Muscle of leg (tissue), 11 donors: ENCODE data around the gene PTCH1. TPM values are rescaled to one million over a fixed set of nuclear protein-coding genes. Genes with fewer than 3 reads are reported as not detected.

Source experiments
- DNase-seq: peaks from one replicate; pipeline ENCODE4 v3.0.0; 2013
- H3K27ac ChIP-seq: one replicate; pipeline ENCODE4 v1.5.1; 2013; ENCODE audit warnings: mild to moderate bottlenecking, low read length, control low read depth
- H3K27me3 ChIP-seq: one replicate; pipeline ENCODE4 v1.6.1; 2013; ENCODE audit warnings: low read length; ENCODE audit not compliant: control insufficient read depth, insufficient read depth
- H3K36me3 ChIP-seq: one replicate; pipeline ENCODE4 v1.6.1; 2013; ENCODE audit warnings: low read length; ENCODE audit not compliant: control insufficient read depth, insufficient read depth
- H3K4me1 ChIP-seq: one replicate; pipeline ENCODE4 v1.6.1; 2013; ENCODE audit warnings: low read length; ENCODE audit not compliant: control insufficient read depth, insufficient read depth
- H3K4me3 ChIP-seq: one replicate; pipeline ENCODE4 v1.5.1; 2013; ENCODE audit warnings: low read length, control low read depth
- H3K9me3 ChIP-seq: replicated peaks from 2 replicates; pipeline ENCODE4 v1.6.1; 2013; ENCODE audit warnings: low read depth, low read length; ENCODE audit not compliant: control insufficient read depth
- WGBS: methylation state at CpG from one replicate; pipeline ENCODE4 v1.1.5; 2013; ENCODE audit warnings: missing lambda C conversion rate; ENCODE audit not compliant: insufficient coverage; 5-methylcytosine and 5-hydroxymethylcytosine counted together
- polyA plus RNA-seq, 8 donors: library from polyadenylated mRNA; unstranded; fragments of 120-200 nt; gene quantifications; one replicate each; pipeline versions ENCODE4 v1.2.1 to v1.2.3, GENCODE V29; 2013; ENCODE audit warnings: inconsistent platforms in 1 of 8, low replicate concordance in 1 of 8; ENCODE audit not compliant: insufficient read length in 8 of 8, insufficient read depth in 1 of 8
- total RNA-seq: library from RNA; stranded (reverse); fragments of 120-200 nt; gene quantifications from one replicate; pipeline ENCODE4 v1.2.4, GENCODE V29; 2013

Gene PTCH1
- total and polyA plus RNA-seq, 9 donors, result 4.2 to 13.1 (median 6.7) TPM

GRCh38 chr9:95533996-95534680, 17.4 kb upstream of the PTCH1 start:
- Histone ChIP-seq H3K4me3 (no peak overlapping the region), H3K27ac (no peak overlapping the region), H3K4me1 (no peaks in the 10 kb centered on the region), H3K36me3 (no peaks in the 10 kb centered on the region), H3K9me3 (no peaks in the 10 kb centered on the region), H3K27me3 (peaks cover 3% of the 10 kb centered on the region)
- 65% methylated on average over 3 of the region's 8 CpGs for WGBS
- DNase-seq, result no peak

- Histone ChIP-seq H3K4me3 (no peak overlapping the region), H3K4me1 (no peaks in the 10 kb centered on the region), H3K27me3 (peaks cover 3% of the 10 kb centered on the region), H3K27ac (no peak overlapping the region), H3K36me3 (no peaks in the 10 kb centered on the region), H3K9me3 (no peaks in the 10 kb centered on the region)
- WGBS, result no CpG with 5 or more reads among the region's 1 CpG
- no peak for DNase-seq
Observed at GRCh38 chr9:95529910-95530309, 13.1 kb upstream of the PTCH1 start.

DNA sequence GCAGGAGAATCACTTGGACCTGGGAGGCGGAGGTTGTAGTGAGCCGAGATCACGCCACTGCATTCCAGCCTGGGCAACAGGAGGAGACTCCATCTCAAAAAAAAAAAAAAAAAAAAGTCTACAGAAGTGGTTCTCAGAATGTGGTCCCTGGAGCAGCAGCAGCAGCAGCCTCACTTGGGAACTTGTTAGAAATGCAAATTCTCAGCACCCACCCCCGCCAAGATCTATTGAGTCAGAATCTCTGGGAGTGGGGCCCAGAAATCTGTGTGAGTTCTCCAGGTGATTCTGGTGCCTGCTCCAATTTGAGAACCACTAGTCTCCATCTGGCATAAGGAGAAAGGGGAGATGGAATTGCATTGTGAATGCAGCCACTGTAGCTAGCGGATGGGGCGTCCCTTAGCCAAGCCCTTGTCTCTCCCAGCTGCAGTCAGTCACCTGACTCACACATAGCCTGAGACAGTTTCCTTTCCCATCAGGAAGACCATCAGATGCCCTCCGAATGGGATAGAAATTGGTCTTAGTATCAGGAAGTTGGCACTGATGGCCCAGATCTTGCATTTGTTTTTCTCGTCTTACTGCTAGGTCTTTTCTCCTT, 12.2 kb upstream of the PTCH1 start:
- Histone ChIP-seq H3K27ac (no peak overlapping the region), H3K36me3 (no peaks in the 10 kb centered on the region), H3K4me3 (no peak overlapping the region), H3K27me3 (peaks cover 3% of the 10 kb centered on the region), H3K9me3 (no peaks in the 10 kb centered on the region), H3K4me1 (no peaks in the 10 kb centered on the region)
- no peak for DNase-seq
- 76% methylated on average over 2 of the region's 8 CpGs for WGBS

DNA sequence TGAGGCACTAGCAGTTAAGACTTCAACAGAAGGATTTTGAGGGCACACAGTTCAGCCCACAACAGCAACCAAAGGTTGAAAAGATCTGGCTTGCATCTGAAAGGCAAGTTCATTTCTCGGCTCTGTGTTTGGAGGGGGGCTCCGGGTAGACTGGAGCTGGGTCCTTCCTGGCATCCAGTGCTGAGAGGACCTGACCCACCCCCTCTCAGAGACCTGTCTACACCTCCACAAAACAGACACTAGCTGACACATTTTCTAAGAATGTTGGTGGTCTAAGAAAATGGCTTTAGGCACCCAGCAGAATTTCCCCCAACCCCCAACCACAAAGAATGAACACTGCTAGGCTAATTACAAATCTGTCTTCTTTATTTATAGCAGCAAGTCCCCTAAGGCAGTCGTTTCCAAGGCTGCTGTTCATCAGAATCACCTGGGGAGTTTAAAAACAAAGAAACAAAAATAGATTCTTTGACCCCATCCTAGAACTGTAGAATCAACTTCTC, 6.2 kb upstream of the PTCH1 start:
- no peak for DNase-seq
- 40% methylated on average over 1 of the region's 3 CpGs for WGBS
- peaks cover 6% of the 10 kb centered on the region for H3K27me3 ChIP-seq
- H3K4me1 ChIP-seq, result no peaks in the 10 kb centered on the region
- H3K36me3 ChIP-seq, result no peaks in the 10 kb centered on the region
- no peak overlapping the region for H3K27ac ChIP-seq
- no peaks in the 10 kb centered on the region for H3K9me3 ChIP-seq
- H3K4me3 ChIP-seq, result no peak overlapping the region

- Histone ChIP-seq H3K27ac (no peak overlapping the region), H3K36me3 (no peaks in the 10 kb centered on the region), H3K4me3 (no peak overlapping the region), H3K9me3 (no peaks in the 10 kb centered on the region), H3K27me3 (peaks cover 15% of the 10 kb centered on the region), H3K4me1 (peaks cover 7% of the 10 kb centered on the region)
- 40% methylated on average over 1 of the region's 3 CpGs for WGBS
- DNase-seq, result no peak
Observed at GRCh38 chr9:95521699-95522098, 4.9 kb upstream of the PTCH1 start.

DNA sequence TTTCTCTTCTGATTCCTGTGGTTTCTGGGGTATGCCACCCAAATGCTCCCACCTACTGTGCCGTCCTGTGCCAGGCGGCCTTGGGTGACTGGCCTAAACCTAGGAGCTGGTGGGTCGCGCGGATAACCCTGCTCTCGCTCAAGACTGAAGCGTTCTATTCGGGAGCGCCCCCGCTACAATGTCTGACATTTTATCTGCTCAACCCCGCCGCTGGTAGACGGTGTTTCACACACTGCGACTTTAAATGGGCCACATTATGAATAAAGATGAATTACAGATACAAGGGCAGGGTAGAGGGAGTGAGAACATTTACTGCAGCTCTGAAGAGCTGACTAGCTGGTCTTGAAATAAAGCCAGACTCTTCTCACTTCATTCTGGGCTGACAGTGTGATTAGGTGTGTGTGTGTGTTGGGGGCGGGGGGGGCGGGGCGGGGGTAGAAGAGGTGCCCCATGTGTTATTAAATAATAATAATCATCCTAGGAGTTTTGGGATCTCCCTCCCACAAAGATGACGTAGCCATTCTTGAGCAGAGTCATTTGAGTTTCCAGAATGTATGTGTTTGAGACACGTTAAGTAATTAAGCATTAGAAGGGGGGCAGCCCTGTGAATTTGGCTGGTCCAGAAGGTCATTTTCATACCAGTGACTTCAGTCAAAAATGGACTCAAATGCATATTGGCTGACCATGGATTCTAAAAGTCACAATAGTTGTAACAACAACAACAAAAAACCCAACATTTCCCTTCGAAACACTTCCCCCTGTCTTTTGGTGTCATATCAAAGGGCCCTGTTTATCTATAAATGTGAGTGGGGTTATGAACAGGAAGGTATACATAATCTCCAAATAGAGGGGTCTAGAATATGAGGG, 1.0 kb upstream of the PTCH1 start:
- Histone ChIP-seq H3K4me3 (peak overlapping the region; percentile 56), H3K36me3 (no peaks in the 10 kb centered on the region), H3K27ac (no peak overlapping the region), H3K4me1 (peaks cover 15% of the 10 kb centered on the region), H3K9me3 (no peaks in the 10 kb centered on the region), H3K27me3 (peaks cover 32% of the 10 kb centered on the region)
- whole genome bisulfite sequencing, result 21% methylated on average over 13 of the region's 20 CpGs
- no peak for DNase-seq

- WGBS, result under 1% methylated on average over 69 of the region's 69 CpGs
- DNase-seq, result no peak
- Histone ChIP-seq H3K4me1 (peaks cover 28% of the 10 kb centered on the region), H3K27ac (peak overlapping the region; percentile 20), H3K9me3 (no peaks in the 10 kb centered on the region), H3K36me3 (no peaks in the 10 kb centered on the region), H3K27me3 (peaks cover 41% of the 10 kb centered on the region), H3K4me3 (peak overlapping the region; percentile 56)
Observed at GRCh38 chr9:95516221-95516733, 494 bp downstream of the PTCH1 start.

DNA sequence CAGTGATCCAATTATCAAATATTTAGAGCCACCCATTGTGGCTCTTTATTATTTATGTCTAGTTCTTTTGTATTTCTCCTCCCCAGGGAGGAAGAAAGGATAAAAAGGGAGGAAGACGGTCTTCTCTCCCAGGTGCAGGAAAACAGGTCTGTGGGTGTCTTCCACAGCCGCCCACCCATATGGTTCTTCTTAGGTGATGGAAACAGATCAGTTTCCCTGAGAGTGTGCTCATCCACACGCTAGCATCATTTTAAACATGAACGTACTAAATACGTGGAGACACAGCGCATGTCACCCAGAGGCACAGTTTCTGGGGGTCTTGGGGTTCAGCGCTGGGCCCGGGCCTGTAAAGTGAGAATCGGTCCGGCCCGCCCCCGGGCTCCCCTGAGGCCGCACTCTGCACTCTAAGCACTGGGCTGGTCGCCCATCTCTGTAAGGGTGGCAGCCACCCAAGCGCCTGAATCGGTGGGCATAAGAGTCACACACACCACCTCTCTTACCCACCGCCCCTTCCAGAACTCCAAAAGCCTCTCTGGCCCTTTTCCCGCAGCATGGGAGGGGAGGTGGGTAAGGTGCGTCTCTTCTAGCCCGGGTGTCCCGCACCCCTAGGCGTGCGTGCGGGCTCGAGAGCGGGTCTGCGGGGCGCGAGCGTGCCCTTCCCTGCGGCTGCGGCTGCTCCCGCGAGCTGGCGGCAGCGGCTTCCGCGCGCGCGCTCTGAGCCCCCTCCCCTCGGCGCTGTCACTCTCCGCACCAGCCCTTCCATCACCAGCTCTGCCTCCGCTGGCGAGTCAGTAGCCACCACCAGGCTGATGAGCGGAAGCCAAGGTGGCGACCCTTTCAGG, 1.3 kb downstream of the PTCH1 start:
- Histone ChIP-seq H3K4me1 (peaks cover 28% of the 10 kb centered on the region), H3K27ac (no peak overlapping the region), H3K27me3 (peaks cover 42% of the 10 kb centered on the region), H3K9me3 (no peaks in the 10 kb centered on the region), H3K36me3 (no peaks in the 10 kb centered on the region), H3K4me3 (peak overlapping the region; percentile 45)
- no peak for DNase-seq
- WGBS, result 4% methylated on average over 36 of the region's 48 CpGs

DNA sequence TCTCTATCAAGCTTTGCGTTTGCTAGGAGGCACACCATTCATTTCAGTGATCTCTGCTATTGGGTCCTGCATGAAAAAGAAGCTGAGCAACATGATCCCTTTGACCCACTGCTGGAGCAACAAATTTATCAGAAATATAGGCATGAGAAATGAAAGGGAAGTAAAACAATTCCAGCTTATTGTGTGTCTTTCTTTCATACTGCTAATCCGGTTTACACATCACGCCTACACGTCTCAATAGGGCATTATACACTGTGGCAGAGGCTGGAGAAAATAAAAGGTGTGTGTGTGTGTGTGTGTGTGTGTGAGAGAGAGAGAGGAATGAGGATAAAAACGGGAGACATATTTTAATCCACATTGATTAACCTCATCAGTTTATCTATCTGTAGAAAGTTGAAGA, 2.4 kb downstream of the PTCH1 start:
- Histone ChIP-seq H3K4me3 (no peak overlapping the region), H3K9me3 (no peaks in the 10 kb centered on the region), H3K27ac (no peak overlapping the region), H3K4me1 (peaks cover 32% of the 10 kb centered on the region), H3K36me3 (no peaks in the 10 kb centered on the region), H3K27me3 (peaks cover 42% of the 10 kb centered on the region)
- WGBS, result no CpG with 5 or more reads among the region's 5 CpGs
- DNase-seq, result no peak
